GM19397 (cell line): ENCODE data around the gene TANGO2.
"Not testable (repeated sequence)": the region's sequence is repeated elsewhere in the genome, so short reads cannot be mapped to it uniquely, and the experiment has no call there.

Experiments
- ATAC-seq: cut with Tn5 transposase; IDR thresholded peaks from one replicate; pipeline ENCODE4 v1.9.1; 2021; ENCODE audit warnings: mild to moderate bottlenecking, moderate library complexity; ENCODE audit not compliant: unreplicated experiment

The TANGO2 gene

DNA sequence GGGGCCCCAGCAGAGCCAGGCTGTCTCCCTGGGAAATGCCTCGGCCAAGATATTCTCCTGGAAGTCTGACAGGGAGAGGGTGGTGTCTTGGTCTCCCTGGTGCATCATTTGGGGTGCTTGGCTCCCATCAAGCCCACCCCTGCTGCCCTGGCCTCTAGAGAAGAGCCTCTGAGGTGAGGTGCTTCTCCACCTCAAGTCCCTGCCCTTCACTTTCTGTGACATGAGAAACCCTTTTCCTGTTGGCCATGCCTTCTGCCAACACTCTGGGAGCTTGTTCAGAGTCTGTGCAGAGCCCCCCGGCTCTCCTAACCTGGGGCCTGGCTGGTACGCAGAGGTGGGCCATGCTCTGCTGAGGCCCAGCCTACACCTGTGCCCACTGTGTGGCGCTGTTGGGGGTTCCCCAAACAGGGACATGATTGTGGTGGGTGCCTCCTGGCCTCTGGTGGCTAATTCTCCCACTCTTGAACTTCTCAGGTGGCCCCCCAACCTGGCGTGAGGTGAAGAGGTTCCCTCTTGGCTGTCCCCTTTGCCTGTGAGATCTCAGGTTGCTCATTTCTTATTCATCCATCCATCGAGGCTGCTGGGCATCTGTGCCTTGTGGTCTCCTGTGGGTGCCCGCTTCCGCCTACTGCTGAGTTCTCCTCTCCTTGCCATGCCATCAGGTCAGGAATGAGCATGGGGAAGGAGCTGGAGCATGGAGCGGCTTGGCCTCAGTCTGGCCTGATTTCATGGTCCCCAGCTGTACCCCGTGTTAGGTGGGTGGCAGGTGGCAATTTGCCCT, 40.0 kb downstream of the TANGO2 start:
- no peak for ATAC-seq

DNA sequence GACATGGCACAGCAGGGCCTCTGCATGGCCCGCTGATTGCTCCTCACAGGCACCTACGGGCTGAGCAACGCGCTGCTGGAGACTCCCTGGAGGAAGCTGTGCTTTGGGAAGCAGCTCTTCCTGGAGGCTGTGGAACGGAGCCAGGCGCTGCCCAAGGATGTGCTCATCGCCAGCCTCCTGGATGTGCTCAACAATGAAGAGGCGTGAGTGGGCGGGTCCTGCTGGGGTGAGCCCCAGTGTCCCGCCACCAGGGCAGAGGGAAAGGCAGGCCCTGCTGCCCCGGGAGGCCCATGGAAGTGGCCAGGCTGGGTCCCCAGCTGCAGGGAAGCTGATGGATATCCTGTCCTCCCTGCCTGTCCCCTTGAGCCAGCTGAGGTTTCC, 40.6 kb downstream of the TANGO2 start:
- no peak for ATAC-seq

GRCh38 chr22:20062043-20062765, 41.3 kb downstream of the TANGO2 start:
- ATAC-seq = no peak

DNA sequence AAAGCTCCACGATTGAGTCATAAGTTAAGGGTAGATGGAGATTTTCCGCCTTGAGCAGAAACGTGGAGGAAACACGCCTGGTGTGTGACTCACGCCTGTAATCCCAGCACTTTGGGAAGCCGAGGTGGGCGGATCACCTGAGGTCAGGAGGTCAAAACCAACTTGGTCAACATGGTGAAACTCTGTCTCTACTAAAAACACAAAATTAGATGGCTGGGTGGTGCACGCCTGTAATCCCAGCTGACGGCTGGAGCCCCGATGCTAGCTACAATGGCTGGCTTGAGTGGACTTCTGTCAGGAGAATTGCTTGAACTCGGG, 41.8 kb downstream of the TANGO2 start:
- ATAC-seq = no peak

DNA sequence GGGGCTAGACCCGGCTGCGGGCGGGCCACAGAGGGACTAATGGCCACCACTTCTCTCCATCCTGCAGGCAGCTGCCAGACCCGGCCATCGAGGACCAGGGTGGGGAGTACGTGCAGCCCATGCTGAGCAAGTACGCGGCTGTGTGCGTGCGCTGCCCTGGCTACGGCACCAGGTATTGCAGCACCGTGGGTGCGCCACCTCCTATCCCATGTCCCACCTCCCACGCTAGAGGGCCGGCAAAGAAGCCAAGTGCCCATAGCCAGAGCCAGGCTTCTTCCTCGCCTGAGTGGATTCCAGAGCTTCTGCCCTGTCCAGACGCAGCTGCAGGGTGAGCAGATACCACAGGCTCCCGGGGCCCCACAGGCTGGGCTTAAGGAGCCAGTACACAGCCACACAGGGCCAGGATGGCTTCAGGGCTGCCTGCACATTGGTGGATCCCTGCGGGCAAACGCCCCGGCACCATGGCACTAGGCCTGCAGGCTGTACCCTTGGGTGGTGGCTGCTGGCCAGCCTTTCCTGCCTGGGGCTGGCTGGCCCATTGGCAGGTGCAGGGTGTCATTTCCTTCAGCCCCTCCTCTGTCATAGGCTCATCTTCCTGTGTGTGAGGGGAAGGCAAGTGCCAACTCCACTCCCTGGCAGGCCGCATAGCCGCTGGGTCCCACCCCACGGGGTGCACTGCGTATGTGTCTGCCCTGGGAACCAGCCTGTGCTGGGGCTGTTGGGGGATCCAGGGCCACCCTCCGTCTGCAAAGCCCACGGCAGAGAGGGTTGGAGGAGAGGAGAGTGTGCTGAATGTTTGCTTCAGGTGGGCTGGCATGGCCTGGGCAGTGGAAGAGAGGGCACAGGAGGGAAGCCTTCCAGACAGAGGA, 42.6 kb downstream of the TANGO2 start:
- no peak for ATAC-seq

DNA sequence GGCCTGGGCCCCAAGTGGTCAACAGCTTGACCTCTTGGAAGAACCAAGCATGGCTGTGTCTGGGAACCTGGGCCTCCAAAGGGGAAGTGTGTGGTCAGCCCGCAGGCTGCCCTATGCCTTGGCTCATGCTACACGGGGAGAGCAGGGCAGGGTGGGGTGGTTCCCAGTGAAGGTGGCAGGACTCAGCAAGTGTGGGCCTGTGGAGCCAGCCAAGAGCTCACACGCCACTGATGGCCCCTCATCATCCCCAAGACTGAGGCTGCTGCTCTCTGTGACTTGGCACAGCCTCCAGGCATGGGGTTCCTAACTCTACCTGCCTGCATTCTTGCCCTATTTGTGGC, 43.2 kb downstream of the TANGO2 start:
- no peak for ATAC-seq

DNA sequence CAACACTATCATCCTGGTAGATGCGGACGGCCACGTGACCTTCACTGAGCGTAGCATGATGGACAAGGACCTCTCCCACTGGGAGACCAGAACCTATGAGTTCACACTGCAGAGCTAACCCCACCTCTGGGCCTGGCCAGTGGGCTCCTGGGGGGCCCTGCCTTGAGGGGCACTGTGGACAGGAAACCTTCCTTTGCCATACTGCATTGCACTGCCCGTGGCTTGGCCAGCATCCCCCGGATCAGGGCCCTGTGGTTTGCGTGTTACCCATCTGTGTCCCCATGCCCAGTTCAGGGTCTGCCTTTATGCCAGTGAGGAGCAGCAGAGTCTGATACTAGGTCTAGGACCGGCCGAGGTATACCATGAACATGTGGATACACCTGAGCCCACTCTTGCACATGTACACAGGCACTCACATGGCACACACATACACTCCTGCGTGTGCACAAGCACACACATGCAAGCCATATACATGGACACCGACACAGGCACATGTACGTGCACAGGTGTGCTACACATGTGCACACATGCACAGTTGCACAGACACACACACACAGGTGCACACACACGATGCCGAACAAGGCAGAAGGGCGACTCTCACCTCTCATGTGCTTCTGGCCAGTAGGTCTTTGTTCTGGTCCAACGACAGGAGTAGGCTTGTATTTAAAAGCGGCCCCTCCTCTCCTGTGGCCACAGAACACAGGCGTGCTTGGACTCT, 43.8 kb downstream of the TANGO2 start:
- no peak for ATAC-seq

DNA sequence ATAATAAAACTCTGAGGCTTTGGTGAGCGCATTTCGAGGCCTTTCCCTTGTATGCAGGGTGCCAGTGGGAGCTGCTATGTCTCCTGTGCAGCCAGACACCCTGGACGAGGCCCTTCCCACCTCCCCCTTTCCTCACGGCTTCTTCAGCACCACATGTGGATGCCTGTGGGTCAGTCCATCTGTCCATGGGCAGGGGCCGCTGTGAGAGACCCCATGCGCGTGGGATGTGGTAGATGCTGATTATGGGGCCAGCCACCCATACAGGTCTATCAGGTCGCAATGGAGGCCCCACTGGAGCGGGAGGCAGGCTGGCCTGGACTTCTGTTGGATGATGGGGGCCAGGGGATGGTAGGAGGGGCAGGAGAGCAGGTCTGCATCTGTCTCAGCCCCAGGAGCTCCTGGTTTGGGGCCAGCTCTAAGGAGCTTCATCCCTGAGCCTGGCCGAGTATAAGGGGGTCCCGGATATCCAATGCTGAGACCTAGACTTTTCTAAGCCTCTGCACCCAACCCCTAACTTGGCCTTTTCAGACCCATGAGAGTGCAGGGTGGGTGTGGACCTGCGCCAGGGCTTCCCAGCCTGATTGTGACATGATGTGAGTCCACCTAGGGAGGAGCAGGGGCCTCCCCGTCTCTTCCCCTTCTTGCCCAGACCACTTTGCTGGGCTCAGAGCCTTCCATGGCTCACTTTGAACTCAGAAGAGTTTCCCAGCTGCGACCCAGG, 45.1 kb downstream of the TANGO2 start:
- no peak for ATAC-seq

DNA sequence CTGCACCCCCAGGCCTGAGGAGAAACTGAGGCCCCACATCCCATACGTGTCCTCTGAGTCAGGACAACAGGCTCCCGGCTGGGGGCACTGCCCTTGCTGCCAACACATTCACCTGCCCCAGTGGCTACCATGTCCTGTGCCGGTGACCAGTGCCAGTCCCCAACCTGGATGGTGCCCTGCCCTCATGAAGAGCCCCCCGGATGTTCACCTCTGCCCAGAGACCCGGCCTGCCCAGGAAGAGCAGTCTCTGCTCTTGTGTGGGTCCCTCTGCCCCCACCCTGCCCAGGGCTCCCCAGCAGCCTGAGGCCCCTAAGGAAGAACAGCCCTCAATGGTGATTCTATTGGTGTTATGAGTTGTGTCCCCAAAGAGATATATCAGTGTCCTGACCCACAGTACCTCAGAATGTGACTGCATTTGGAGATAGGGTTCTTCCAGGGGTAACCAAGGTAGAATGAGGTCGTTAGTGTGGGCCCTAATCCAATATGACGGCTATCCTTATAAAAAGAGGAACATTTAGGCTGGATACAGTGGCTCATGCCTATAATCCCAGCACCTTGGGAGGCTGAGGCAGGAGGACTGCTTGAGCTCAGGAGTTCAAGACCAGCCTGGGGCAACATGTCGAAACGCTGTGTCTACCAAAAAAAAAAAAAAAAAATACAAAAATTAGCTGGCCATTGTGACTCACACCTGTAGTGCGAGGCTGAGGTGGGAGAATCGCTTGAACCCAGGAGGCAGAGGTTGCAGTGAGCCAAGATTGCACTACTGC, 45.9 kb downstream of the TANGO2 start:
- ATAC-seq = no peak

- ATAC-seq = not testable (repeated sequence)
Measured at GRCh38 chr22:20067384-20067682, 46.4 kb downstream of the TANGO2 start.

DNA sequence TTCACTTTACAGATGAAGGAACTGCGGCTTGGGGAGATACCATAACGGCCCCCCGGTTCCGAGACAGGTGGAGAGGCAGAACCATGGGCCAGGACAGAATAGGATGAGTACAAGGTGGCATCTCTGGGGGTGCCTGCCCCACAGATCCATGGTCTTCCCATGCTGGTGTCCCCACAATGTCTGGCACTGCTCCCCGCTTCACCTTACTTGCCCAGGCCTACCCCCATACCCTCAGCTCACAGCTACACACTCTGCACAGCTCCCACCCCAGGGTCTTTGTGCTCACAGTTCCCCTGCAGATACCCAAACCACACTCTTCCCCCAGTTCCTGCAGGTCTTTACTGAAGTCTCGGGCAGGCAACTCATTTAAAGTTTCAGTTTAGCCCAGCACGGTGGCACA, 47.7 kb downstream of the TANGO2 start:
- no peak for ATAC-seq

GRCh38 chr22:20069331-20070042, 48.6 kb downstream of the TANGO2 start:
- no peak for ATAC-seq

DNA sequence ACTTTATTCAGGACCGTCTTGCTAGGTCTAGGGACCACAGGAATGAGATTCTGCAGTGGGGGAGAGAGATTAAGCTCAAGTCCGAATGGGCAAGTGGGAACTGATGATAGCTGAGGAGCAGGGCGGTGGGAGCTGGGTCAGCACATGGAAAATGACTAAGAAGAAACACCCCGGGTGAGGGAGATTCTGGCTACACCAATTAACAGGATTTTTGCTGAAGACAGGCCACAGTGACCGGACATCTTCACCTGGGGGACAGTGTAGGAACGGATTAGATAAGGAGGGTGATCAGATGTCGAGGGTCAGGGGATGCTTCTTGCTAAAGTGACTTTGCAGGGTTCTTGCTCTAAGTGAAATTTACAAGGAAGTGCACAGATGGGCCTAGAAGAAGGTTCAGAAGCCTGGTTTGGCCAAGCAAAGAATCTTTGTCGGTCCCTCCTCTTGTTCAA, 50.6 kb downstream of the TANGO2 start:
- ATAC-seq = no peak

GRCh38 chr22:20076627-20077172, 55.8 kb downstream of the TANGO2 start:
- ATAC-seq = no peak

- ATAC-seq = peak; percentile 90
Measured at GRCh38 chr22:20079745-20080444, 59.0 kb downstream of the TANGO2 start, which contains the start of gene DGCR8. Gene DGCR8 (plus strand): TSS chr22:20080241. CDS start chr22:20085964, 5,723 bp downstream.

- ATAC-seq = peak; percentile 63
Measured at GRCh38 chr22:20080445-20080775, 59.5 kb downstream of the TANGO2 start.

DNA sequence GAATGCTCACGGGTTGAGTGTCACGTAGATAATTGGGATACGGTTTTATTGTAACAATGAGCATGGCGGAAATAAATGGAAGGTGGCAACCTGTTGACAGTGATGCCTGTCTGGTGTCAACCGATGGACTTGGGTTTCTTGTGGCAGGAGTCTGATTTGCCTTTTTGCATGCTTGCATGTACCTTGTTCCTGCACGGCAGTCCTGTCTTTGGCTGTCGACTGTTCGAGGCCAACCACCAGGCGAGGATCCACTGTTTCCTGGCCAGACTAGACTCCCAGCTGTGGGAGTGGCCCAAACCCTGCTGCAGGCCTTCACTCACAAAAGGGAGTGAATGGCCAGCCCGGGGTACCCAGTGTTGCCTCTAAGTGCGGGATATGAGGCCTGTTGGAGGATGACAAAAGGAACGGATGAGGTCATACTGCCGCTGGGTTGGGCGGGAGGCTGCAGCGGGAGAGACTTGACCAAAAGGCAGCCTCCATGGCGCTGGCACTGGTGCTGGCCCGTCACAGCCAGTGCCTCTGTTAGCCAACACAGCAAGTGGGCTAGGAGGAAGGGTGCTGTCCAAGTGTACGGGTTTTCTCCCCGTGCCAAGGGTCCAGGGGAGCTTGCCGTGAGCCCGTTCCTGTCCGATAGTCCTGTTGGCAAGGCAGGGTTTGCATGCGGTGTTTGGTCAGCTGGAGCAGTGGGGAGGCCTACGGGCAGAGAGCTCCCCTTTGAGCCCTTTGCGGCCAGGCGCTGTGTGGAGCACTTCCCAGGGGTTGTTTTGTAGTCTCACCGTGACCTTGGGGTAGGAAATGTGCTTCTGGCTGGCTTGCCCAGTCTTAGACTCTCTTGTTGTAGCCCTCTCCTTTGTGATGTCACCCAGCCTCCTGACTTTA, 60.1 kb downstream of the TANGO2 start:
- no peak for ATAC-seq
